Measurements from ENCODE around the gene EHMT2.
"Not testable (repeated sequence)": the region's sequence is repeated elsewhere in the genome, so short reads cannot be mapped to it uniquely, and the experiment has no call there.

Gene EHMT2

DNA sequence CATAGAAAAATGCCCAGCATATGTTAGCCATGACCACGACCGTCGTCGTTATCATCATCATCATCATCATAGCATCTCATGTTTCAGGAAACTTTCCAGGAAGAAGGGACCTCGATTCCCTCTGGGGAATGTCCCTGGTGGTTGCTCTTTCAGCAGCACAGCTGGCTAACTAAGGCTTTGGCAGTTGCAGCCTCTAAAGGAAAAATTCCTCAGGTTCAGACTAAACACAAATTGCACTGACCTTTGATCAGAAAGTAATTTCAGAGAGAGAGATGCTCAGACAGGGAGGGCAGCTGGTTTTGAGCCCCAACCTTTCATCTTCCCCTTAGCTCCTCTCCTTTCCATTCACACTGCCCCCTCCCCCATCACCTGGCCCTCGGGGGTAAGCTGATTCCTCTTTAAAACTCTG lies 42.8 kb upstream of the EHMT2 start:
- no peak for TF ChIP-seq CTCF (IDR thresholded peaks at IDR 0.05; ENCODE audit: low read depth, low read length)
- no peak for DNase-seq (ENCODE audit: extremely low read depth, low read depth)

GRCh38 chr6:31935823-31936222 lies 38.3 kb upstream of the EHMT2 start:
- TF ChIP-seq CTCF (IDR thresholded peaks at IDR 0.05; ENCODE audit: low read depth, low read length), result no peak
- no peak for DNase-seq (ENCODE audit: extremely low read depth, low read depth)

DNA sequence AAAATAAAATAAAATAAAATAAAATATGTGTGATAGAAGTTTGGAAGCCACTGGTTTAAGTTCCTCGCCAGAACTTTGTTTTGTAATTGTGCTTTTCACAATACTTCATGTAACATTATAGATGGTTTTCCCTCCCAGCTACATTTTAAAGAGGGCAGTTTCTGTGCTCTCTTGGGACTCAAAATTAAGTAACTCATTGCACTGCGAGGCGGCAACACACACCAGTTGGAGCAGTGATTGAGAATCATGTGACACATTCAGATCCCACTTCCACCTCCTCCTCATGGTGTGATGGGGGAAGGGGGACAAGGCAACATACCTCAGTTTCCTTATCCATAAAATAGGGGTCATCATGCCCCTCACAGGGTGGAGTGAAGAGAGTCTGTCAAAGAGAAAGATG lies 37.5 kb upstream of the EHMT2 start:
- no peak for DNase-seq (ENCODE audit: extremely low read depth, low read depth)
- no peak for TF ChIP-seq CTCF (IDR thresholded peaks at IDR 0.05; ENCODE audit: low read depth, low read length)

- TF ChIP-seq CTCF (IDR thresholded peaks at IDR 0.05; ENCODE audit: low read depth, low read length), result no peak
- no peak for DNase-seq (ENCODE audit: extremely low read depth, low read depth)
Observed at GRCh38 chr6:31933537-31933936, 36.0 kb upstream of the EHMT2 start.

- not testable (repeated sequence) for DNase-seq (ENCODE audit: extremely low read depth, low read depth)
Observed at GRCh38 chr6:31932137-31932536, 34.6 kb upstream of the EHMT2 start.

- TF ChIP-seq CTCF (IDR thresholded peaks at IDR 0.05; ENCODE audit: low read depth, low read length), result no peak
- DNase-seq (ENCODE audit: extremely low read depth, low read depth), result no peak
Observed at GRCh38 chr6:31930962-31931361, 33.5 kb upstream of the EHMT2 start.

- TF ChIP-seq CTCF (IDR thresholded peaks at IDR 0.05; ENCODE audit: low read depth, low read length), result no peak
- no peak for DNase-seq (ENCODE audit: extremely low read depth, low read depth)
Observed at GRCh38 chr6:31928672-31928939, 31.1 kb upstream of the EHMT2 start.

DNA sequence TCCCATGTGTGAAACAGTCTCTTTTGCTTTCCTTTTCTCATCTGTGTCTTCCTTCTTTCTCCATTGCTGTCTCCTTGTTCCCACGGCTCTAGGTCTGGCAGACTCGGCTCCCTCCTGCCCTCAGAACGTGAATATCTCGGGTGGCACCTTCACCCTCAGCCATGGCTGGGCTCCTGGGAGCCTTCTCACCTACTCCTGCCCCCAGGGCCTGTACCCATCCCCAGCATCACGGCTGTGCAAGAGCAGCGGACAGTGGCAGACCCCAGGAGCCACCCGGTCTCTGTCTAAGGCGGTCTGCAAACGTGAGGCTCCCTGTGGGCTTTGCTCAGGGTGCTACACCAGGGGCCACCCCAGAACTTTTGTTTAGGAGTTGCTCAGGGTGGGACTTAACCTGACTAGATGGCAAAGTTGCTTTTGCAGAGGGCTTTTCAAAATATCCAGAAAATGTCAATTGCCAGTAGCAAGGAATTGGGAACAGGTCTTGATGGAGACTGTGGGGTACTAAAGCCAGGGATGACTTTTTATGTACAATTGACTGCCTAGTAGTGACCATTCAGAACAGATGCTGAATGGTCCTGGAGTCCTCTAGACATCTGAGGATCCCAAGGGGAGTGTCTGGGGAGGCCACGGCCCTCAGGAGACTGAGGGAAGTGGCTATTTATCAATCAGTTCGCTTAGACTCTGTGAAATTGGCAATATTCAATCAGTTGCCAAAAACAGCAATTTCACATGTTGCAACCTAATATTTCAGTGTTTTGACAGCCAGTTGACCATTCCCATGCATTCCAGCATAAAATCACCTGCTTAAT lies 30.6 kb upstream of the EHMT2 start:
- no peak for DNase-seq (ENCODE audit: extremely low read depth, low read depth)
- TF ChIP-seq CTCF (IDR thresholded peaks at IDR 0.05; ENCODE audit: low read depth, low read length), result no peak
